ENCODE results near the gene CNTNAP2. TPM values are rescaled to one million over a fixed set of nuclear protein-coding genes. Genes with fewer than 3 reads are reported as not detected.

CNTNAP2 gene
- total and polyA plus RNA-seq, 4 donors: 0.14 to 2.3 (median 1.1) TPM

DNA sequence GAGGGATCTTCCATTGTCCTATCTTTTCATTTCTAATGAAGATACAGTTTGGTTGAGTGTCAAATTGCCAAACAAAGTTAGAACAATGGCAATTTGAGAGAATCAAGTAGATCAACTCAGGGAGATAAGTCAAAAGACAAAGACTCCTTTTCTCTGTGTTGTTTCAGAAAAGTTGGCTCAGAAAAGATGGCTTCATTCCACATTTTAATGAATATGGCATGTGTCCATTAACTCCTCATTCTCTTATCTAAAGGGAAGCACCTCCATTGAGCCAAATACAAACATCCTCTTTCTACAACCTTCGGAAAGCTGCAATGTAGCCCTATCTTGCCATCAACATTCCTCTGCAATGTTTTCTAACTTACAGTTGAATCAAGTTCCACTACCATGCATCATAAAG is 1535.0 kb downstream of the CNTNAP2 start:
- Histone ChIP-seq H3K4me3 (ENCODE audit: low read depth in 1 of 3, low read length in 3 of 3) (no peak overlapping the region), H3K9me3 (ENCODE audit: control insufficient read depth in 4 of 4, low read length in 3 of 4) (peaks cover 0 to 3% (median 0%) of the 10 kb centered on the region in 4 donors), H3K4me1 (ENCODE audit: control insufficient read depth in 4 of 4, insufficient read depth in 4 of 4, low read length in 3 of 4) (no peaks in the 10 kb centered on the region), H3K36me3 (ENCODE audit: control insufficient read depth in 4 of 4, insufficient read depth in 3 of 4, low read depth in 1 of 4, low read length in 3 of 4) (no peaks in the 10 kb centered on the region), H3K9ac (ENCODE audit: low read depth in 1 of 2, low read length in 2 of 2) (no peak overlapping the region), H3K27ac (ENCODE audit: low read depth in 1 of 2, low read length in 2 of 2) (no peak overlapping the region), H3K27me3 (ENCODE audit: control insufficient read depth in 4 of 4, insufficient read depth in 4 of 4, low read length in 3 of 4) (peaks cover 0 to 2% (median 0%) of the 10 kb centered on the region in 4 donors)
- 24% methylated on average over 1 of the region's 1 CpG for WGBS
- TF ChIP-seq GABPA (IDR thresholded peaks at IDR 0.05 in 1 of 2, conservative IDR thresholded peaks at IDR 0.05 in 1 of 2) (no peak), JUND (IDR thresholded peaks at IDR 0.05) (no peak), HNF4A (conservative IDR thresholded peaks at IDR 0.05) (no peak), FOXA1 (IDR thresholded peaks at IDR 0.05) (no peak), SP1 (IDR thresholded peaks at IDR 0.05) (no peak)
- TF ChIP-seq, protein P1, sequence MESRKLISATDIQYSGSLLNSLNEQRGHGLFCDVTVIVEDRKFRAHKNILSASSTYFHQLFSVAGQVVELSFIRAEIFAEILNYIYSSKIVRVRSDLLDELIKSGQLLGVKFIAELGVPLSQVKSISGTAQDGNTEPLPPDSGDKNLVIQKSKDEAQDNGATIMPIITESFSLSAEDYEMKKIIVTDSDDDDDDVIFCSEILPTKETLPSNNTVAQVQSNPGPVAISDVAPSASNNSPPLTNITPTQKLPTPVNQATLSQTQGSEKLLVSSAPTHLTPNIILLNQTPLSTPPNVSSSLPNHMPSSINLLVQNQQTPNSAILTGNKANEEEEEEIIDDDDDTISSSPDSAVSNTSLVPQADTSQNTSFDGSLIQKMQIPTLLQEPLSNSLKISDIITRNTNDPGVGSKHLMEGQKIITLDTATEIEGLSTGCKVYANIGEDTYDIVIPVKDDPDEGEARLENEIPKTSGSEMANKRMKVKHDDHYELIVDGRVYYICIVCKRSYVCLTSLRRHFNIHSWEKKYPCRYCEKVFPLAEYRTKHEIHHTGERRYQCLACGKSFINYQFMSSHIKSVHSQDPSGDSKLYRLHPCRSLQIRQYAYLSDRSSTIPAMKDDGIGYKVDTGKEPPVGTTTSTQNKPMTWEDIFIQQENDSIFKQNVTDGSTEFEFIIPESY (IDR thresholded peaks at IDR 0.05): no peak
- TF ChIP-seq, protein P2, sequence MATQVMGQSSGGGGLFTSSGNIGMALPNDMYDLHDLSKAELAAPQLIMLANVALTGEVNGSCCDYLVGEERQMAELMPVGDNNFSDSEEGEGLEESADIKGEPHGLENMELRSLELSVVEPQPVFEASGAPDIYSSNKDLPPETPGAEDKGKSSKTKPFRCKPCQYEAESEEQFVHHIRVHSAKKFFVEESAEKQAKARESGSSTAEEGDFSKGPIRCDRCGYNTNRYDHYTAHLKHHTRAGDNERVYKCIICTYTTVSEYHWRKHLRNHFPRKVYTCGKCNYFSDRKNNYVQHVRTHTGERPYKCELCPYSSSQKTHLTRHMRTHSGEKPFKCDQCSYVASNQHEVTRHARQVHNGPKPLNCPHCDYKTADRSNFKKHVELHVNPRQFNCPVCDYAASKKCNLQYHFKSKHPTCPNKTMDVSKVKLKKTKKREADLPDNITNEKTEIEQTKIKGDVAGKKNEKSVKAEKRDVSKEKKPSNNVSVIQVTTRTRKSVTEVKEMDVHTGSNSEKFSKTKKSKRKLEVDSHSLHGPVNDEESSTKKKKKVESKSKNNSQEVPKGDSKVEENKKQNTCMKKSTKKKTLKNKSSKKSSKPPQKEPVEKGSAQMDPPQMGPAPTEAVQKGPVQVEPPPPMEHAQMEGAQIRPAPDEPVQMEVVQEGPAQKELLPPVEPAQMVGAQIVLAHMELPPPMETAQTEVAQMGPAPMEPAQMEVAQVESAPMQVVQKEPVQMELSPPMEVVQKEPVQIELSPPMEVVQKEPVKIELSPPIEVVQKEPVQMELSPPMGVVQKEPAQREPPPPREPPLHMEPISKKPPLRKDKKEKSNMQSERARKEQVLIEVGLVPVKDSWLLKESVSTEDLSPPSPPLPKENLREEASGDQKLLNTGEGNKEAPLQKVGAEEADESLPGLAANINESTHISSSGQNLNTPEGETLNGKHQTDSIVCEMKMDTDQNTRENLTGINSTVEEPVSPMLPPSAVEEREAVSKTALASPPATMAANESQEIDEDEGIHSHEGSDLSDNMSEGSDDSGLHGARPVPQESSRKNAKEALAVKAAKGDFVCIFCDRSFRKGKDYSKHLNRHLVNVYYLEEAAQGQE (IDR thresholded peaks at IDR 0.05): no peak
- no peak for DNase-seq (ENCODE audit: low spot score)

- no peaks in the 10 kb centered on the region for H3K9me3 ChIP-seq (ENCODE audit: control insufficient read depth in 4 of 4, low read length in 3 of 4)
- no peak overlapping the region for H3K9ac ChIP-seq (ENCODE audit: low read depth in 1 of 2, low read length in 2 of 2)
- H3K4me1 ChIP-seq (ENCODE audit: control insufficient read depth in 4 of 4, insufficient read depth in 4 of 4, low read length in 3 of 4): no peaks in the 10 kb centered on the region
- no peak for DNase-seq (ENCODE audit: low spot score)
- no peak overlapping the region for H3K4me3 ChIP-seq (ENCODE audit: low read depth in 1 of 3, low read length in 3 of 3)
- peaks cover 0 to 2% (median 0%) of the 10 kb centered on the region in 4 donors for H3K27me3 ChIP-seq (ENCODE audit: control insufficient read depth in 4 of 4, insufficient read depth in 4 of 4, low read length in 3 of 4)
- 42% methylated on average over 3 of the region's 3 CpGs for WGBS
- no peaks in the 10 kb centered on the region for H3K36me3 ChIP-seq (ENCODE audit: control insufficient read depth in 4 of 4, insufficient read depth in 3 of 4, low read depth in 1 of 4, low read length in 3 of 4)
- no peak overlapping the region for H3K27ac ChIP-seq (ENCODE audit: low read depth in 1 of 2, low read length in 2 of 2)
- no peak for TF ChIP-seq TAF1 (conservative IDR thresholded peaks at IDR 0.05)
- TF ChIP-seq CTCF (IDR thresholded peaks at IDR 0.05; ENCODE audit: low read depth, low read length, missing input control): no peak
These were observed 1536.9 kb downstream of the CNTNAP2 start for GRCh38 chr7:147653456-147653855.

GRCh38 chr7:147658392-147658967 is 1541.9 kb downstream of the CNTNAP2 start:
- Histone ChIP-seq H3K4me1 (ENCODE audit: control insufficient read depth in 4 of 4, insufficient read depth in 4 of 4, low read length in 3 of 4) (no peaks in the 10 kb centered on the region), H3K9ac (ENCODE audit: low read depth in 1 of 2, low read length in 2 of 2) (no peak overlapping the region), H3K36me3 (ENCODE audit: control insufficient read depth in 4 of 4, insufficient read depth in 3 of 4, low read depth in 1 of 4, low read length in 3 of 4) (no peaks in the 10 kb centered on the region), H3K4me3 (ENCODE audit: low read depth in 1 of 3, low read length in 3 of 3) (no peak overlapping the region), H3K9me3 (ENCODE audit: control insufficient read depth in 4 of 4, low read length in 3 of 4) (no peaks in the 10 kb centered on the region), H3K27ac (ENCODE audit: low read depth in 1 of 2, low read length in 2 of 2) (no peak overlapping the region), H3K27me3 (ENCODE audit: control insufficient read depth in 4 of 4, insufficient read depth in 4 of 4, low read length in 3 of 4) (peaks cover 0 to under 1% (median 0%) of the 10 kb centered on the region in 4 donors)
- TF ChIP-seq, protein P2 (IDR thresholded peaks at IDR 0.05): no peak
- no peak for DNase-seq (ENCODE audit: low spot score)
- WGBS: 68% methylated on average over 2 of the region's 2 CpGs
